ENCODE results near the gene INPP5J.
"Not testable (repeated sequence)": the region's sequence is repeated elsewhere in the genome, so short reads cannot be mapped to it uniquely, and the experiment has no call there.

INPP5J gene

GRCh38 chr22:31122532-31123291, at the start of gene INPP5J:
INPP5J (plus strand) TSS chr22:31122966; CDS start chr22:31123015, 49 bp downstream.
- no peak for DNase-seq (ENCODE audit: low read depth, low spot score)

- DNase-seq (ENCODE audit: low read depth, low spot score), result not testable (repeated sequence)
Observed at GRCh38 chr22:31073125-31073524, 49.6 kb upstream of the INPP5J start.

GRCh38 chr22:31073545-31074145, 49.1 kb upstream of the INPP5J start:
- DNase-seq (ENCODE audit: low read depth, low spot score), result not testable (repeated sequence)

GRCh38 chr22:31075961-31076360, 46.8 kb upstream of the INPP5J start:
- no peak for DNase-seq (ENCODE audit: low read depth, low spot score)

GRCh38 chr22:31077681-31078080, 45.1 kb upstream of the INPP5J start:
- no peak for DNase-seq (ENCODE audit: low read depth, low spot score)

GRCh38 chr22:31078389-31078788, 44.4 kb upstream of the INPP5J start:
- not testable (repeated sequence) for DNase-seq (ENCODE audit: low read depth, low spot score)

GRCh38 chr22:31079095-31079642, 43.6 kb upstream of the INPP5J start:
- DNase-seq (ENCODE audit: low read depth, low spot score), result no peak

GRCh38 chr22:31080164-31080847, 42.5 kb upstream of the INPP5J start:
- no peak for DNase-seq (ENCODE audit: low read depth, low spot score)

- peak; percentile 81 for DNase-seq (ENCODE audit: low read depth, low spot score)
Observed at GRCh38 chr22:31080848-31081649, 41.7 kb upstream of the INPP5J start, which contains the start of gene SMTN. SMTN (plus strand) TSS chr22:31081318; CDS start chr22:31083259, 1,941 bp downstream.

GRCh38 chr22:31081963-31082605, 40.7 kb upstream of the INPP5J start:
- no peak for DNase-seq (ENCODE audit: low read depth, low spot score)

- DNase-seq (ENCODE audit: low read depth, low spot score), result no peak
Observed at GRCh38 chr22:31082606-31083376, 40.0 kb upstream of the INPP5J start.

GRCh38 chr22:31083377-31083768, 39.4 kb upstream of the INPP5J start:
- DNase-seq (ENCODE audit: low read depth, low spot score), result no peak

- no peak for DNase-seq (ENCODE audit: low read depth, low spot score)
Observed at GRCh38 chr22:31083923-31084810, 38.6 kb upstream of the INPP5J start.

- DNase-seq (ENCODE audit: low read depth, low spot score), result no peak
Observed at GRCh38 chr22:31084811-31085492, 37.8 kb upstream of the INPP5J start.

- no peak for DNase-seq (ENCODE audit: low read depth, low spot score)
Observed at GRCh38 chr22:31085493-31085824, 37.3 kb upstream of the INPP5J start.

GRCh38 chr22:31085928-31086327, 36.8 kb upstream of the INPP5J start:
- no peak for DNase-seq (ENCODE audit: low read depth, low spot score)

- DNase-seq (ENCODE audit: low read depth, low spot score), result no peak
Observed at GRCh38 chr22:31086703-31087330, 35.9 kb upstream of the INPP5J start.

GRCh38 chr22:31087744-31088215, 35.0 kb upstream of the INPP5J start:
- no peak for DNase-seq (ENCODE audit: low read depth, low spot score)

Data from smooth muscle cell of the brain vasculature (primary cell).